Psoas muscle (tissue), 8 donors: Measurements from ENCODE around the gene AQP7. TPM values are rescaled to one million over a fixed set of nuclear protein-coding genes. Genes with fewer than 3 reads are reported as not detected.
"Not testable (repeated sequence)": the region's sequence is repeated elsewhere in the genome, so short reads cannot be mapped to it uniquely, and the experiment has no call there.

ENCODE experiments used
- ATAC-seq, 4 donors: fragments of 200-7000 bp; cut with Tn5 transposase; one replicate each; pipeline ENCODE4 v1.9.1; 2020; ENCODE audit warnings: moderate library complexity in 3 of 4, mild to moderate bottlenecking in 2 of 4
- DNase-seq, 2 donors: peaks; one replicate each; pipeline ENCODE4 v3.0.0-alpha.2; 2020
- H3K27ac ChIP-seq: fragments of 200-600 bp; one replicate; pipeline ENCODE4 v1.8.0; 2022
- H3K27me3 ChIP-seq, 3 donors: fragments of 200-600 bp in 1 of 3; one replicate each; pipeline versions ENCODE4 v1.6.1 to v1.8.0; 2013 to 2022; ENCODE audit warnings: low read length in 2 of 3, mild to moderate bottlenecking in 2 of 3, moderate library complexity in 1 of 3; ENCODE audit not compliant: insufficient read depth in 3 of 3
- H3K36me3 ChIP-seq, 2 donors: fragments of 200-600 bp in 1 of 2; one replicate each; pipeline versions ENCODE4 v1.6.1 to v1.8.0; 2013 to 2022; ENCODE audit warnings: low read depth in 1 of 2, mild to moderate bottlenecking in 1 of 2, moderate library complexity in 1 of 2; ENCODE audit not compliant: insufficient read depth in 1 of 2
- H3K4me1 ChIP-seq: fragments of 200-600 bp; one replicate; pipeline ENCODE4 v1.8.0; 2022
- H3K4me3 ChIP-seq: fragments of 200-600 bp; one replicate; pipeline ENCODE4 v1.8.0; 2022; ENCODE audit warnings: mild to moderate bottlenecking
- H3K9me3 ChIP-seq: fragments of 200-600 bp; one replicate; pipeline ENCODE4 v1.8.0; 2022
- WGBS, 3 donors: extraction: QIAGEN DNeasy Blood & Tissue Kit; methylation state at CpG; one replicate each; pipeline versions ENCODE4 v1.1.6 to v1.1.7; 2013; 5-methylcytosine and 5-hydroxymethylcytosine counted together
- intact Hi-C, 2 donors: fragments of 100-400 bp; cut with DNase I; formaldehyde crosslinking; loops; one replicate each; pipeline versions ENCODE4 v1.11.0 to v1.14.2; 2022
- long read RNA-seq, 2 donors: library from polyadenylated mRNA; unstranded; transcript quantifications; one replicate each; pipeline ENCODE4 v2.0.0, GENCODE V29; 2021
- polyA plus RNA-seq, 3 donors: library from polyadenylated mRNA; stranded (reverse); fragments of 200-250 nt; gene quantifications; one replicate each; pipeline ENCODE4 v1.2.3, GENCODE V29; 2013
- total RNA-seq, 4 donors: library from RNA; stranded (reverse); fragmentation: NEBNext Ultra II Directional in 2 of 4; extraction: Animal tissue kit (Norgen Biotek cat#: 25700) in 2 of 4; gene quantifications; one replicate each; pipeline versions ENCODE4 v1.2.1 to v1.2.4, GENCODE V29; 2021 to 2023
- TF ChIP-seq, protein P1 (sequence below): fragments of 200-600 bp; IDR thresholded peaks from one replicate; pipeline ENCODE4 v1.8.0; 2022; ENCODE audit warnings: antibody characterized with exemption
- donor health status: healthy with polysubstance abuse.
- donor health status: DM: no; HTN: no; CAD: no; lungs with moderate emphysema.
- donor health status: Bipolar disorder and iron deficiency.
- donor health status: healthy.
- donor health status: DM: yes; HTN: yes; CAD: no.
- donor health status: DM: no; HTN: no; CAD: no.
- donor health status: DM: no; HTN: no; CAD: no.
- donor health status: DM: yes; HTN: yes; CAD: no.

The AQP7 gene
- total RNA-seq (10 to 100 TPM in 3 of 4 donors, 1 to 10 TPM in 1; 8.6 to 45.0 (median 15.7) TPM), polyA plus RNA-seq (10 to 100 TPM in 2 of 3 donors, 1 to 10 TPM in 1; 8.6 to 10.8 (median 10.7) TPM)
- long read RNA-seq, donor 1, transcript AQP7-201 (8 exons, 1,256 nt) = major isoform, 5 of 14 reads
- long read RNA-seq, donor 1, partial matches to known transcripts = 2 of 14 reads
- long read RNA-seq, donor 1, other reads (novel, unspliced or antisense) = 4 of 14 reads
- long read RNA-seq, donor 2, partial matches to known transcripts = 1 of 16 reads
- long read RNA-seq, donor 2, other reads (novel, unspliced or antisense) = 7 of 16 reads

DNA sequence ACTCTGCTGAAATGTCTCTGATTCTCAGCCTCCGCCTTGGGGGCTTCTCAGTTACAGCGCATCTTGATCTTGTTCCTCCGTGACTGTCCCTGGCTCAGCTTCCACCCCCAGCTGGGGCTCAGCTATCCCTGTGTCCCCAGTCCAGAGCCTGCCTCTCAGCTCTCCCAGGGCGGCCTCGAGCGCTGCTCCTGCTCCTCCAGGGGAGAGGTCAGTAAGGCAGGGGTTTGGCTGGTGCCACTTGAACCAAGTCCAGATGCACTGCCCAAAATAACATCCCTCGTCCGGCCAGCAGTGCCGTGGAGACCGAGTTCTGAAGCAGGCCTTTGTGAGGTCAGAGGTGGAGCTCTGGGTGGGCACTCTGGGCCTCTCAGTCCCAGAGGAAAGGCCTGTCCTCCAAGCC, at the start of gene AQP7:
AQP7 (minus strand) TSS at position 198 of the 400 bp plus-strand sequence. CDS start 1,306 bp downstream, outside the sequence.
- DNase-seq = peak in 1 of 2 donors; percentile 68
- Histone ChIP-seq H3K4me1 (peaks cover 13% of the 10 kb centered on the region), H3K27ac (peak within 1 kb of the TSS; percentile 66), H3K4me3 (peak within 1 kb of the TSS; percentile 52)
- intact Hi-C loops = loop anchor here in 1 of 2 donors (10.0 kb wide), 1 partner anchor 222 kb away; no protein-coding TSS in a partner anchor
- WGBS, 3 donors = 19 to 24% (median 19%) methylated on average over 10 of the region's 10 CpGs
- not testable (repeated sequence) for H3K27me3 ChIP-seq, H3K36me3 ChIP-seq, ATAC-seq, H3K9me3 ChIP-seq

DNA sequence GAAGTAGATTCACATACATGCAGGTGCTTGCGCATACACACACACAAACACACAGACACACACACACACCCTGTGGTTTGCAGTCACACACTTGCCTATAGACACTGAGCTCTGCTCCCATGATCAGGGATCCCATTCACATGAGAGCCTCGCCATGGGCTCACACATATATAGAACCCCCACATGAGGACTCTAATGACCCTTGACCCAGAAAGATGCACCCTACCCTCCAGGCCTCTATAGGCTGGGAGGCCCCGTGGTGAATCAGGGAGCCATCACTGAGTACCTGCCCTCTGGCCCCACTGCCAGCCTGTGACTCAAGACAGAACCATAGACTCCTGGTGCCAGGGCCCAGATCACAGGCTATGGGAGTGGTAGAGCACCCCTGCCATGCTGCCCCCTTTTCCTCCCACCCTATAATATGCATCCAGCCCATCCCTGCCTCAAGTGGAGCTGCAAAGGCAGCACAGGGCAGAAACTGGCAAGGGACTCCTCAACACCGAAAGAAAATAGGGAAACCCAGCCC, 48.3 kb upstream of the AQP7 start:
- Histone ChIP-seq H3K4me1 (peaks cover 14% of the 10 kb centered on the region), H3K9me3 (no peaks in the 10 kb centered on the region), H3K27me3 (no peaks in the 10 kb centered on the region), H3K36me3 (no peaks in the 10 kb centered on the region), H3K27ac (no peak overlapping the region), H3K4me3 (no peak overlapping the region)
- WGBS, 3 donors = 88 to 94% (median 90%) methylated on average over 4 of the region's 4 CpGs
- intact Hi-C loops = no loop called here
- DNase-seq = no peak
- TF ChIP-seq, protein P1, sequence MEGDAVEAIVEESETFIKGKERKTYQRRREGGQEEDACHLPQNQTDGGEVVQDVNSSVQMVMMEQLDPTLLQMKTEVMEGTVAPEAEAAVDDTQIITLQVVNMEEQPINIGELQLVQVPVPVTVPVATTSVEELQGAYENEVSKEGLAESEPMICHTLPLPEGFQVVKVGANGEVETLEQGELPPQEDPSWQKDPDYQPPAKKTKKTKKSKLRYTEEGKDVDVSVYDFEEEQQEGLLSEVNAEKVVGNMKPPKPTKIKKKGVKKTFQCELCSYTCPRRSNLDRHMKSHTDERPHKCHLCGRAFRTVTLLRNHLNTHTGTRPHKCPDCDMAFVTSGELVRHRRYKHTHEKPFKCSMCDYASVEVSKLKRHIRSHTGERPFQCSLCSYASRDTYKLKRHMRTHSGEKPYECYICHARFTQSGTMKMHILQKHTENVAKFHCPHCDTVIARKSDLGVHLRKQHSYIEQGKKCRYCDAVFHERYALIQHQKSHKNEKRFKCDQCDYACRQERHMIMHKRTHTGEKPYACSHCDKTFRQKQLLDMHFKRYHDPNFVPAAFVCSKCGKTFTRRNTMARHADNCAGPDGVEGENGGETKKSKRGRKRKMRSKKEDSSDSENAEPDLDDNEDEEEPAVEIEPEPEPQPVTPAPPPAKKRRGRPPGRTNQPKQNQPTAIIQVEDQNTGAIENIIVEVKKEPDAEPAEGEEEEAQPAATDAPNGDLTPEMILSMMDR = no peak
- no peak for ATAC-seq

DNA sequence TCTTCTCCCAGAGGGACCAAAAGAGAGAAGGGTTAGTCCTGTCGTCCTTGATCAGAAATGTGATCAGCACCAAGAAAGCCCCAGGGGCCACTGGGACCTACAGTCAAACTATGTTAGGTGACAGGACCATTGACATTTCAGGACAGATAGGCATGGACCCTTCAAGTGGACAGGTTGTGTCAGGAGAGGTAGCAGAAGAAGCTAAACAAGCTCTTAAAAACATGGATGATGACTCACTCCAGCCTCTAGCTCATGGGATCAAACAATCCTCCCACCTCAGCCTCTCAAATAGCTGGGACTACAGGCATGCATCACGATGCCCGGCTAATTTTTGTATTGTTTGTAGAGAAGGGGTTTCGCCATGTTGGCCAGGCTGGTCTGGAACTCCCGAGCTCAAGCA, 47.3 kb upstream of the AQP7 start:
- no peaks in the 10 kb centered on the region for H3K9me3 ChIP-seq
- intact Hi-C loops = no loop called here
- peaks cover 14% of the 10 kb centered on the region for H3K4me1 ChIP-seq
- DNase-seq = no peak
- ATAC-seq = no peak
- no peak overlapping the region for H3K4me3 ChIP-seq
- H3K27me3 ChIP-seq = no peaks in the 10 kb centered on the region
- WGBS, 3 donors = 84 to 89% (median 88%) methylated on average over 5 of the region's 5 CpGs
- TF ChIP-seq, protein P1 = no peak
- H3K27ac ChIP-seq = no peak overlapping the region
- no peaks in the 10 kb centered on the region for H3K36me3 ChIP-seq

DNA sequence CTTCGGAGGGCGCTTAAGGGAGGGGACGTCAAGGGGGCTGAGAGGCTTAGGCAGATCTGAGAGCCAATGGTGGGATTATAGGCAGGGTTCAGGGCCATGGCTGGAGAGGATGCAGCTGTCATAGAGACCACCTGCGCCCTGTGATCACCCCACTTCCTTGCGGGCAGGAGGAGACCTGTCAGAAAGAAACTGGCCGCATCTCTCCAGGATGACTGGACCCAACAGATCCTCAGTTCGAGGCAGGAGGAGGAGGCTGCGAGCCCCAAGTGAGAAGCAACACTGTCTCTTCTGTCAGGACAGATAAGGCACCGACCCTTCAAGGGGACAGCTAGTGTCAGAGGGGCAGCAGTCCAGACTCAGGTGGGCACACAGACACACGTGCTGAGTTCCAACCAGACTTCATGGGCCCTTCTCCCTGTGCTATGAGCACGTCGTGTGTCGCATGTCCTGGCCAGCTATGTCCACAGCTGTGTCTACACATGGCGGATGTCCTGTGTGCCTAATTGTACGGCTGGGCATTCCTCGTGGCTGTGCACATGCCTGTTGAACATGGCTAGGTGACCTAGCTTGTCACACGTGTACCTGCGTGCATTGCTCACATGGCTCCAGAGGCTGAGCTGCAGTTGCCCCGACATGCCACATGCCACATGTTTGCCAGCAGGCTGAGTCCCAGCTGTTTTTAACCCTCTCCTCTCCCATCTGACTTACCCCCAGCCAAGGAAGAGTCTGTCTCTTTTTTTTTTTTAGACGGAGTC, 45.6 kb upstream of the AQP7 start:
- Histone ChIP-seq H3K9me3 (no peaks in the 10 kb centered on the region), H3K27me3 (no peaks in the 10 kb centered on the region)
- intact Hi-C loops = no loop called here

More for the DNA sequence above, 45.6 kb upstream of the AQP7 start:
- Histone ChIP-seq H3K4me1 (peaks cover 14% of the 10 kb centered on the region), H3K36me3 (no peaks in the 10 kb centered on the region), H3K4me3 (peak overlapping the region; percentile 67), H3K27ac (no peak overlapping the region)
- DNase-seq (no peak), ATAC-seq (peak in 2 of 4 donors; percentile 5 to 8)
- 11 to 24% (median 16%) methylated on average over 20 of the region's 20 CpGs for WGBS, 3 donors
- TF ChIP-seq, protein P1 = no peak
